Lung (tissue), 12 donors: ENCODE data around the gene BAG2. TPM values are rescaled to one million over a fixed set of nuclear protein-coding genes. Genes with fewer than 3 reads are reported as not detected.

Experiments used
- ATAC-seq: fragments of 200-7000 bp; cut with Tn5 transposase; one replicate; pipeline ENCODE4 v1.9.1; 2020; ENCODE audit warnings: moderate number of reproducible peaks; ENCODE audit not compliant: insufficient read depth, low FRiP score
- DNase-seq, 3 donors: peaks; one replicate each; pipeline ENCODE4 v3.0.0-alpha.2; 2013 to 2017
- H3K27ac ChIP-seq, 2 donors: one replicate each; pipeline ENCODE4 v1.5.1; 2013; ENCODE audit warnings: mild to moderate bottlenecking in 2 of 2, moderate library complexity in 2 of 2, control low read depth in 1 of 2, inconsistent platforms in 1 of 2, low read depth in 1 of 2, low read length in 1 of 2
- H3K27me3 ChIP-seq, 3 donors: one replicate each; pipeline ENCODE4 v1.5.1; 2013; ENCODE audit warnings: low read length in 2 of 3; ENCODE audit not compliant: control insufficient read depth in 3 of 3, insufficient read depth in 3 of 3
- H3K36me3 ChIP-seq, 4 donors: one replicate each; pipeline ENCODE4 v1.5.1; 2013; ENCODE audit warnings: low read length in 4 of 4, mild to moderate bottlenecking in 1 of 4, moderate library complexity in 1 of 4; ENCODE audit not compliant: control insufficient read depth in 4 of 4, insufficient read depth in 4 of 4
- H3K4me1 ChIP-seq, 5 donors: one replicate each; pipeline ENCODE4 v1.5.1; 2013; ENCODE audit warnings: low read length in 5 of 5, mild to moderate bottlenecking in 2 of 5, moderate library complexity in 1 of 5; ENCODE audit not compliant: control insufficient read depth in 5 of 5, insufficient read depth in 5 of 5
- H3K4me3 ChIP-seq: one replicate; pipeline ENCODE4 v1.5.1; 2013; ENCODE audit warnings: mild to moderate bottlenecking, control low read depth, moderate library complexity
- H3K9ac ChIP-seq, 2 donors: one replicate each; pipeline ENCODE4 v1.5.1; 2013; ENCODE audit warnings: low read length in 2 of 2, control low read depth in 1 of 2; ENCODE audit not compliant: insufficient read depth in 1 of 2
- H3K9me3 ChIP-seq, 4 donors: one replicate each; pipeline ENCODE4 v1.5.1; 2013; ENCODE audit warnings: low read length in 3 of 4, mild to moderate bottlenecking in 1 of 4, moderate library complexity in 1 of 4; ENCODE audit not compliant: control insufficient read depth in 4 of 4, insufficient read depth in 3 of 4
- CTCF ChIP-seq: IDR thresholded peaks from 2 replicates; pipeline ENCODE4 v1.5.1; 2012; ENCODE audit warnings: mild to moderate bottlenecking; ENCODE audit errors: control extremely low read depth, extremely low read depth
- WGBS, 2 donors: extraction: QIAGEN DNeasy Blood & Tissue Kit; methylation state at CpG; one replicate each; pipeline ENCODE4 v1.1.7; 2013; 5-methylcytosine and 5-hydroxymethylcytosine counted together
- polyA plus RNA-seq, 2 donors: library from polyadenylated mRNA; stranded (reverse); fragments of 200-250 nt; gene quantifications; one replicate each; pipeline ENCODE4 v1.2.1, GENCODE V29; 2013
- total RNA-seq, 2 donors: library from RNA; depleted of rRNA in 1 of 2; stranded (reverse); fragments of >200 nt in 1 of 2; gene quantifications; one replicate each; pipeline ENCODE4 v1.2.1, GENCODE V29; 2014 to 2021
- donor health status: control.
- donor health status: control.
- donor health status: Bipolar disorder and iron deficiency.
- donor health status: healthy.
- donor health status: DM: yes; HTN: yes; CAD: no.

Gene BAG2
- total and polyA plus RNA-seq, 4 donors, result 2.4 to 8.0 (median 4.7) TPM

GRCh38 chr6:57182017-57182432 is 9.9 kb downstream of the BAG2 start:
- Histone ChIP-seq H3K36me3 (peaks cover 5 to 9% (median 8%) of the 10 kb centered on the region in 4 donors), H3K27me3 (no peaks in the 10 kb centered on the region), H3K27ac (peak overlapping the region; percentile 29 to 31), H3K4me1 (peaks cover 0 to 56% (median 6%) of the 10 kb centered on the region in 5 donors), H3K9ac (no peak overlapping the region), H3K9me3 (no peaks in the 10 kb centered on the region), H3K4me3 (no peak overlapping the region)
- peak; percentile 34 for ATAC-seq
- TF ChIP-seq CTCF, result no peak
- peak; percentile 89 to 98 (median 96) for DNase-seq
- 74 to 83% methylated on average over 2 of the region's 2 CpGs for WGBS, 2 donors

GRCh38 chr6:57183336-57183735 is 11.2 kb downstream of the BAG2 start:
- no peak overlapping the region for H3K4me3 ChIP-seq
- 85 to 89% methylated on average over 2 of the region's 2 CpGs for WGBS, 2 donors
- TF ChIP-seq CTCF, result no peak
- ATAC-seq (no peak), DNase-seq (no peak)
- no peak overlapping the region for H3K9ac ChIP-seq
- peaks cover 0 to 43% (median 6%) of the 10 kb centered on the region in 5 donors for H3K4me1 ChIP-seq
- H3K27ac ChIP-seq, result no peak overlapping the region
- no peaks in the 10 kb centered on the region for H3K27me3 ChIP-seq
- no peaks in the 10 kb centered on the region for H3K9me3 ChIP-seq
- H3K36me3 ChIP-seq, result peaks cover 5 to 9% (median 8%) of the 10 kb centered on the region in 4 donors

- ATAC-seq (no peak), DNase-seq (peak in 2 of 3 donors; percentile 78 to 86)
- Histone ChIP-seq H3K4me1 (peaks cover 0 to 8% (median 6%) of the 10 kb centered on the region in 5 donors), H3K36me3 (peaks cover 0 to 11% (median 2%) of the 10 kb centered on the region in 4 donors), H3K27ac (no peak overlapping the region), H3K9me3 (no peaks in the 10 kb centered on the region), H3K9ac (no peak overlapping the region), H3K27me3 (no peaks in the 10 kb centered on the region), H3K4me3 (no peak overlapping the region)
- TF ChIP-seq CTCF, result no peak
- WGBS, 2 donors, result 77 to 79% methylated on average over 2 of the region's 2 CpGs
Observed at GRCh38 chr6:57190140-57190539, 18.0 kb downstream of the BAG2 start.

- Histone ChIP-seq H3K4me1 (peaks cover 0 to 12% (median 6%) of the 10 kb centered on the region in 5 donors), H3K4me3 (no peak overlapping the region), H3K27ac (no peak overlapping the region), H3K9ac (no peak overlapping the region), H3K27me3 (no peaks in the 10 kb centered on the region), H3K36me3 (peaks cover 0 to 10% (median 2%) of the 10 kb centered on the region in 4 donors), H3K9me3 (no peaks in the 10 kb centered on the region)
- peak in 2 of 3 donors; percentile 83 to 89 for DNase-seq
- no peak for TF ChIP-seq CTCF
- ATAC-seq, result no peak
Observed at GRCh38 chr6:57193177-57193576, 21.1 kb downstream of the BAG2 start.
